SK-N-SH (cell line): Measurements from ENCODE around the gene CCDC47. TPM values are rescaled to one million over a fixed set of nuclear protein-coding genes. Genes with fewer than 3 reads are reported as not detected.

Experiments used
- CTCF ChIA-PET: fragments of 300-600, 350-600 bp; formaldehyde crosslinking; extraction: SDS; loops from one replicate; lab custom pipeline; 2021; lab: Yijun Ruan, JAX
- POLR2A ChIA-PET: fragments of 350-600 bp; sonication (Branson Sonifier 250); formaldehyde crosslinking; extraction: SDS; loops from one replicate; lab custom pipeline; 2020; ENCODE audit warnings: antibody characterized with exemption, inconsistent platforms; lab: Yijun Ruan, JAX
- DNase-seq: peaks from one replicate; pipeline ENCODE4 v3.0.0; 2012
- H2AFZ ChIP-seq: fragments of 200-600 bp; sonication (generic); 2 replicates; pipeline ENCODE4 v1.8.1; 2016; ENCODE audit warnings: antibody characterized with exemption, mild to moderate bottlenecking, low read depth
- H3F3A ChIP-seq: fragments of 200-600 bp; sonication (generic); replicated peaks from 2 replicates; pipeline ENCODE3; 2016; ENCODE audit warnings: antibody characterized with exemption, mild to moderate bottlenecking; ENCODE audit not compliant: insufficient read depth
- H3K27ac ChIP-seq, 2 experiments: fragments of 200-500 bp in 1 of 2; fragments of 200-600 bp in 1 of 2; sonication (Bioruptor generic) in 1 of 2; sonication (generic), shearing (Covaris generic) in 1 of 2; 2 replicates each; pipeline versions ENCODE4 v1.5.1 to v1.6.1; 2014 to 2016; ENCODE audit warnings: low read depth in 2 of 2, inconsistent platforms in 1 of 2, low read length in 1 of 2, mild to moderate bottlenecking in 1 of 2, mixed read lengths in 1 of 2
- H3K27me3 ChIP-seq: fragments of 200-600 bp; sonication (generic), shearing (Covaris generic); 2 replicates; pipeline ENCODE4 v1.6.1; 2016; ENCODE audit warnings: mixed run types; ENCODE audit not compliant: insufficient read depth
- H3K36me3 ChIP-seq, 2 experiments: fragments of 200-500 bp in 1 of 2; fragments of 200-600 bp in 1 of 2; sonication (Bioruptor generic) in 1 of 2; sonication (generic) in 1 of 2; replicated peaks in 1 of 2; 2 replicates each; pipeline versions ENCODE3 to v1.5.1; 2014 to 2016; ENCODE audit warnings: low read length in 1 of 2, mild to moderate bottlenecking in 1 of 2; ENCODE audit not compliant: insufficient read depth in 2 of 2, control insufficient read depth in 1 of 2
- H3K4me1 ChIP-seq, 2 experiments: fragments of 200-500 bp in 1 of 2; fragments of 200-600 bp in 1 of 2; sonication (Bioruptor generic) in 1 of 2; sonication (generic), shearing (Covaris generic) in 1 of 2; 2 replicates each; pipeline versions ENCODE4 v1.5.1 to v1.6.1; 2014 to 2016; ENCODE audit warnings: low read depth in 1 of 2, low read length in 1 of 2, mixed run types in 1 of 2; ENCODE audit not compliant: insufficient read depth in 2 of 2, control insufficient read depth in 1 of 2
- H3K4me2 ChIP-seq: fragments of 200-600 bp; sonication (generic), shearing (Covaris generic); 2 replicates; pipeline ENCODE4 v1.6.1; 2017; ENCODE audit warnings: mixed run types
- H3K4me3 ChIP-seq, 2 experiments: fragments of 200-500 bp in 1 of 2; fragments of 200-600 bp in 1 of 2; sonication (Bioruptor generic) in 1 of 2; sonication (generic), shearing (Covaris generic) in 1 of 2; 2 replicates each; pipeline versions ENCODE4 v1.5.1 to v1.8.1; 2014 to 2016; ENCODE audit warnings: low read depth in 2 of 2, inconsistent platforms in 1 of 2, low read length in 1 of 2, mild to moderate bottlenecking in 1 of 2, mixed read lengths in 1 of 2, moderate library complexity in 1 of 2
- H3K79me2 ChIP-seq: fragments of 200-600 bp; sonication (generic); 2 replicates; pipeline ENCODE4 v1.8.1; 2017; ENCODE audit warnings: mild to moderate bottlenecking; ENCODE audit not compliant: insufficient read depth
- H3K9ac ChIP-seq: fragments of 200-600 bp; sonication (generic); 2 replicates; pipeline ENCODE4 v1.6.1; 2017; ENCODE audit warnings: mixed run types
- H3K9me2 ChIP-seq: fragments of 200-600 bp; sonication (generic); 2 replicates; pipeline ENCODE4 v1.6.1; 2017; ENCODE audit warnings: mixed run types
- H3K9me3 ChIP-seq: fragments of 200-600 bp; sonication (generic); 2 replicates; pipeline ENCODE4 v1.6.1; 2017; ENCODE audit warnings: mixed run types, mild to moderate bottlenecking, moderate library complexity
- H4K20me1 ChIP-seq: fragments of 200-600 bp; sonication (generic); 2 replicates; pipeline ENCODE4 v1.6.1; 2017; ENCODE audit warnings: mild to moderate bottlenecking, mixed run types; ENCODE audit not compliant: insufficient read depth
- CHD2 ChIP-seq: fragments of 150-350 bp; IDR thresholded peaks from 2 replicates; pipeline ENCODE4 v1.6.1; 2018; ENCODE audit warnings: low read length; ENCODE audit not compliant: partially characterized antibody
- CTCF ChIP-seq: fragments of 200-600 bp; sonication (generic); IDR thresholded peaks from 2 replicates; pipeline ENCODE4 v1.6.1; 2017; ENCODE audit warnings: antibody characterized with exemption, mild to moderate bottlenecking, moderate library complexity
- ELF1 ChIP-seq: IDR thresholded peaks from 2 replicates; pipeline ENCODE4 v1.4.0; 2012
- EP300 ChIP-seq, 2 experiments: IDR thresholded peaks; 2 replicates each; pipeline versions ENCODE4 v1.4.0 to v1.6.1; 2012; ENCODE audit warnings: borderline replicate concordance in 1 of 2, low read depth in 1 of 2, low read length in 1 of 2
- FOSL2 ChIP-seq: IDR thresholded peaks from 2 replicates; pipeline ENCODE4 v1.4.0; 2012; ENCODE audit warnings: low read depth, mild to moderate bottlenecking, moderate library complexity, borderline replicate concordance
- FOXM1 ChIP-seq: IDR thresholded peaks from 2 replicates; pipeline ENCODE4 v1.4.0; 2012; ENCODE audit warnings: low read depth, mild to moderate bottlenecking
- GABPA ChIP-seq: IDR thresholded peaks from 2 replicates; pipeline ENCODE4 v1.4.0; 2012; ENCODE audit warnings: low read depth, mild to moderate bottlenecking
- NFIC ChIP-seq: IDR thresholded peaks from 2 replicates; pipeline ENCODE4 v1.4.0; 2012; ENCODE audit warnings: borderline replicate concordance
- NRF1 ChIP-seq: IDR thresholded peaks from 2 replicates; pipeline ENCODE4 v1.6.1; 2012; ENCODE audit warnings: low read depth, mild to moderate bottlenecking, low read length
- PBX3 ChIP-seq: IDR thresholded peaks from 2 replicates; pipeline ENCODE4; 2012
- RAD21 ChIP-seq: IDR thresholded peaks from 2 replicates; pipeline ENCODE4 v1.6.1; 2012; ENCODE audit warnings: mild to moderate bottlenecking, low read length
- RCOR1 ChIP-seq: fragments of 150-350 bp; IDR thresholded peaks from 2 replicates; pipeline ENCODE4 v1.6.1; 2017; ENCODE audit warnings: antibody characterized with exemption, low read length
- REST ChIP-seq: IDR thresholded peaks from 2 replicates; pipeline ENCODE4 v1.6.1; 2012; ENCODE audit warnings: mild to moderate bottlenecking, low read depth, low read length, moderate library complexity
- RXRA ChIP-seq: IDR thresholded peaks from 2 replicates; pipeline ENCODE4 v1.4.0; 2012; ENCODE audit warnings: low read depth, mild to moderate bottlenecking, borderline replicate concordance
- SIN3A ChIP-seq: IDR thresholded peaks from 2 replicates; pipeline ENCODE4 v1.6.1; 2012; ENCODE audit warnings: low read depth, mild to moderate bottlenecking, low read length, moderate library complexity, borderline replicate concordance
- SMC3 ChIP-seq: IDR thresholded peaks from 2 replicates; pipeline ENCODE4 v1.6.1; 2012; ENCODE audit warnings: low read depth, low read length, improper control_type of control experiment
- TAF1 ChIP-seq: IDR thresholded peaks from 2 replicates; pipeline ENCODE4 v1.6.1; 2012; ENCODE audit warnings: low read depth, mild to moderate bottlenecking, low read length, moderate library complexity, borderline replicate concordance
- TCF12 ChIP-seq: IDR thresholded peaks from 2 replicates; pipeline ENCODE4 v1.4.0; 2012
- ZBTB33 ChIP-seq: IDR thresholded peaks from 2 replicates; pipeline ENCODE4 v1.4.0; 2012; ENCODE audit warnings: low read depth, borderline replicate concordance
- polyA plus RNA-seq, 3 experiments: library from polyadenylated mRNA; depleted of rRNA; stranded (reverse); fragments of >200 nt; gene quantifications; 2 replicates each; pipeline ENCODE4 v1.2.3, GENCODE V29; 2012

Gene CCDC47
- polyA plus RNA-seq, 1 of the 3 experiments (the other 2 are of a cell fraction) = 76.6 TPM

GRCh38 chr17:63766754-63767153, 6.6 kb downstream of the CCDC47 start:
- Histone ChIP-seq H4K20me1 (peaks cover 33% of the 10 kb centered on the region), H3K4me3 (no peak overlapping the region), H3K27me3 (no peaks in the 10 kb centered on the region), H3K9me2 (no peaks in the 10 kb centered on the region), H3K4me1 (no peaks in the 10 kb centered on the region; a peak in 1 of 4 replicates), H3K9ac (no peak overlapping the region), H3K36me3 (peaks cover 41% of the 10 kb centered on the region in 2 experiments), H3K4me2 (no peak overlapping the region), H3K79me2 (peaks cover 87% of the 10 kb centered on the region), H3K27ac (no peak overlapping the region), H2AFZ (no peak overlapping the region), H3K9me3 (no peaks in the 10 kb centered on the region), H3F3A (peaks cover 10% of the 10 kb centered on the region)
- ChIA-PET CTCF (interaction anchor here (0.7 to 2.1 kb wide), 4 partner anchors 9 to 155 kb away, joined by 3 to 7 read pairs (median 3); no protein-coding TSS in a partner anchor), POLR2A (interaction anchor here (0.8 kb wide), 1 partner anchor 10 kb away, joined by 3 read pairs; no protein-coding TSS in a partner anchor)
- no peak for TF ChIP-seq RCOR1
- TF ChIP-seq RXRA = no peak
- TF ChIP-seq FOSL2 = no peak
- no peak for TF ChIP-seq ELF1
- TF ChIP-seq CTCF = no peak
- TF ChIP-seq FOXM1 = no peak
- no peak for TF ChIP-seq TAF1
- TF ChIP-seq TCF12 = no peak
- no peak for TF ChIP-seq PBX3
- no peak for TF ChIP-seq NRF1
- no peak for TF ChIP-seq RAD21
- TF ChIP-seq ZBTB33 = no peak
- TF ChIP-seq EP300 (IDR thresholded peaks at IDR 0.05; ENCODE audit: borderline replicate concordance in 1 of 2, low read depth in 1 of 2, low read length in 1 of 2) = no peak
- no peak for TF ChIP-seq REST
- no peak for TF ChIP-seq SMC3
- no peak for TF ChIP-seq SIN3A
- no peak for TF ChIP-seq NFIC
- no peak for TF ChIP-seq GABPA
- no peak for TF ChIP-seq CHD2
- no peak for DNase-seq
